Endothelial cell of coronary artery (primary cell): ENCODE data around the gene SGO2. TPM values are rescaled to one million over a fixed set of nuclear protein-coding genes. Genes with fewer than 3 reads are reported as not detected.

ENCODE experiments used
- total RNA-seq: library from RNA; depleted of rRNA; stranded (reverse); fragments of >200 nt; gene quantifications from 2 replicates; pipeline ENCODE4 v1.2.3, GENCODE V29; 2014

Gene SGO2, protein sequence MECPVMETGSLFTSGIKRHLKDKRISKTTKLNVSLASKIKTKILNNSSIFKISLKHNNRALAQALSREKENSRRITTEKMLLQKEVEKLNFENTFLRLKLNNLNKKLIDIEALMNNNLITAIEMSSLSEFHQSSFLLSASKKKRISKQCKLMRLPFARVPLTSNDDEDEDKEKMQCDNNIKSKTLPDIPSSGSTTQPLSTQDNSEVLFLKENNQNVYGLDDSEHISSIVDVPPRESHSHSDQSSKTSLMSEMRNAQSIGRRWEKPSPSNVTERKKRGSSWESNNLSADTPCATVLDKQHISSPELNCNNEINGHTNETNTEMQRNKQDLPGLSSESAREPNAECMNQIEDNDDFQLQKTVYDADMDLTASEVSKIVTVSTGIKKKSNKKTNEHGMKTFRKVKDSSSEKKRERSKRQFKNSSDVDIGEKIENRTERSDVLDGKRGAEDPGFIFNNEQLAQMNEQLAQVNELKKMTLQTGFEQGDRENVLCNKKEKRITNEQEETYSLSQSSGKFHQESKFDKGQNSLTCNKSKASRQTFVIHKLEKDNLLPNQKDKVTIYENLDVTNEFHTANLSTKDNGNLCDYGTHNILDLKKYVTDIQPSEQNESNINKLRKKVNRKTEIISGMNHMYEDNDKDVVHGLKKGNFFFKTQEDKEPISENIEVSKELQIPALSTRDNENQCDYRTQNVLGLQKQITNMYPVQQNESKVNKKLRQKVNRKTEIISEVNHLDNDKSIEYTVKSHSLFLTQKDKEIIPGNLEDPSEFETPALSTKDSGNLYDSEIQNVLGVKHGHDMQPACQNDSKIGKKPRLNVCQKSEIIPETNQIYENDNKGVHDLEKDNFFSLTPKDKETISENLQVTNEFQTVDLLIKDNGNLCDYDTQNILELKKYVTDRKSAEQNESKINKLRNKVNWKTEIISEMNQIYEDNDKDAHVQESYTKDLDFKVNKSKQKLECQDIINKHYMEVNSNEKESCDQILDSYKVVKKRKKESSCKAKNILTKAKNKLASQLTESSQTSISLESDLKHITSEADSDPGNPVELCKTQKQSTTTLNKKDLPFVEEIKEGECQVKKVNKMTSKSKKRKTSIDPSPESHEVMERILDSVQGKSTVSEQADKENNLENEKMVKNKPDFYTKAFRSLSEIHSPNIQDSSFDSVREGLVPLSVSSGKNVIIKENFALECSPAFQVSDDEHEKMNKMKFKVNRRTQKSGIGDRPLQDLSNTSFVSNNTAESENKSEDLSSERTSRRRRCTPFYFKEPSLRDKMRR
- 4.3 and 9.0 TPM in 2 replicates for total RNA-seq

GRCh38 chr2:200525882-200526651 lies at the start of gene SGO2:
Gene SGO2 (plus strand): TSS chr2:200526207. CDS start chr2:200532976, 6,769 bp downstream.

DNA sequence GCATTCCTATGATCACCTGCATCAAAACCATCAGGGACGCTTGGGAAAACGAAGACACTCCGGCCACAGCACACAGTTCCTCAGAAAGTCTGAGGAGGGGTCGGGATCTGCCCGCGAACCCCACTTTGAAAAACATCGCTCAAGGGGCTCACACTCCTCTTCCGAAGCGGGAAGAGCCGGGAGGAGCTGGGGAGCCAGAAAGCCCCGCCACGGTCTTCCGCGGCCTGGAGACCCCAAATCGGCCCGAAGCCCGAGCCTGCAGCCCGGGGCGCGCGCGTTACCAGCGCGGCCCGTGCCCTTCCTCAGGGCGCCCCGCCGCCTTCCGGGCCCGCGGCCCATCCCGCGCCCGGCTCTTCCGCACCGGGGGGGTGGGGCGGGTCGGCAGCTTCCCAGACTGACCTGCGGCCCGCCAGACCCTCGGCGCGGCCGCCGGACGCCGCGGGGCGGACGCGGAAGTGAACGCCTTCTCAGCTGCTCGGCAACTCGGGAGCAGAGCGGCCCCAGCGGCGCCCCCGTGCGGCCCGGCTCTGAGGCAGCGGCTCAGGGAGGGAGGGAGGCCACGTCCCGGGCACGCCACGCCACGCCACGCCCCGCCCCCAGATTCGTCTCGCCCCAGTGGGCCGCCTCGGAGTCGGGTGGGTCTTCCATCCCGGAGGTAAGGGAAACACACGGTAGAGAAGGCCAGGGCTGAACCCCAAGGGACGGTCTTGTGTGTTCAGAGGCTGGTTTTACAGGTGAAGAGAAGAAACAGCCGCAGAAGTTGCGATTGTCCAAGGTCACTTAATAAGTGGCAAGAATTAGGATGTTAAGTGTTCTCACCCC lies 16.2 kb upstream of the SGO2 start, which contains the start of gene KCTD18:
Gene KCTD18, minus strand, starts transcription at position 457 of the 822 bp plus-strand sequence. CDS start 3,052 bp downstream, outside the sequence.

GRCh38 chr2:200585730-200586643 lies 60.0 kb downstream of the SGO2 start, which contains the start of gene AOX1:
Gene AOX1 (plus strand): TSS chr2:200586014. CDS start chr2:200586109, 95 bp downstream.

Other genes with a start within 250 kb of the SGO2 start
- gene SPATS2L, start 219.5 kb upstream of the SGO2 start, total RNA-seq, result 26.7 and 27.0 TPM in 2 replicates
- gene KCTD18, start 16.1 kb upstream of the SGO2 start, total RNA-seq, result 7.8 and 9.7 TPM in 2 replicates
- gene AOX1, start 59.8 kb downstream of the SGO2 start, total RNA-seq, result 3.9 and 14.3 TPM in 2 replicates